SK-N-SH (cell line): ENCODE data around the gene PHC3.

ENCODE experiments used
- CTCF ChIP-seq: fragments of 200-600 bp; sonication (generic); IDR thresholded peaks from 2 replicates; pipeline ENCODE4 v1.6.1; 2017; ENCODE audit warnings: antibody characterized with exemption, mild to moderate bottlenecking, moderate library complexity
- EP300 ChIP-seq, 2 experiments: IDR thresholded peaks; 2 replicates each; pipeline versions ENCODE4 v1.4.0 to v1.6.1; 2012; ENCODE audit warnings: borderline replicate concordance in 1 of 2, low read depth in 1 of 2, low read length in 1 of 2
- FOXM1 ChIP-seq: IDR thresholded peaks from 2 replicates; pipeline ENCODE4 v1.4.0; 2012; ENCODE audit warnings: low read depth, mild to moderate bottlenecking
- MAX ChIP-seq: IDR thresholded peaks from 2 replicates; pipeline ENCODE4 v1.4.0; 2012; ENCODE audit warnings: low read depth
- NRF1 ChIP-seq: IDR thresholded peaks from 2 replicates; pipeline ENCODE4 v1.6.1; 2012; ENCODE audit warnings: low read depth, mild to moderate bottlenecking, low read length
- POLR2AphosphoS5 ChIP-seq: IDR thresholded peaks from 2 replicates; pipeline ENCODE4 v1.6.1; 2012; ENCODE audit warnings: low read depth, low read length
- RAD21 ChIP-seq: IDR thresholded peaks from 2 replicates; pipeline ENCODE4 v1.6.1; 2012; ENCODE audit warnings: mild to moderate bottlenecking, low read length
- REST ChIP-seq: IDR thresholded peaks from 2 replicates; pipeline ENCODE4 v1.6.1; 2012; ENCODE audit warnings: mild to moderate bottlenecking, low read depth, low read length, moderate library complexity
- SMC3 ChIP-seq: IDR thresholded peaks from 2 replicates; pipeline ENCODE4 v1.6.1; 2012; ENCODE audit warnings: low read depth, low read length, improper control_type of control experiment
- TAF1 ChIP-seq: IDR thresholded peaks from 2 replicates; pipeline ENCODE4 v1.6.1; 2012; ENCODE audit warnings: low read depth, mild to moderate bottlenecking, low read length, moderate library complexity, borderline replicate concordance
- USF1 ChIP-seq: IDR thresholded peaks from 2 replicates; pipeline ENCODE4 v1.4.0; 2012; ENCODE audit warnings: low read depth, borderline replicate concordance
- USF2 ChIP-seq: fragments of 150-350 bp; IDR thresholded peaks from 2 replicates; pipeline ENCODE4 v1.6.1; 2017; ENCODE audit warnings: antibody characterized with exemption, low read length, low read depth, borderline replicate concordance
- YY1 ChIP-seq: IDR thresholded peaks from 2 replicates; pipeline ENCODE4 v1.4.0; 2012; ENCODE audit warnings: low read depth, mild to moderate bottlenecking

- TF ChIP-seq CTCF (no peak), TAF1 (no peak), USF1 (no peak), POLR2AphosphoS5 (no peak), RAD21 (no peak), FOXM1 (no peak), YY1 (no peak), EP300 (IDR thresholded peaks at IDR 0.05; ENCODE audit: borderline replicate concordance in 1 of 2, low read depth in 1 of 2, low read length in 1 of 2) (no peak), USF2 (no peak), REST (no peak), SMC3 (no peak), NRF1 (no peak), MAX (no peak)
Observed at GRCh38 chr3:170137986-170138385, 43.5 kb downstream of the PHC3 start.
